ENCODE results near the gene KCNK16. TPM values are rescaled to one million over a fixed set of nuclear protein-coding genes. Genes with fewer than 3 reads are reported as not detected.
A peak's percentile ranks its signal among the peaks of the same experiment; 100 is the strongest.

KCNK16 gene
- polyA plus RNA-seq, 3 donors, result not detected

DNA sequence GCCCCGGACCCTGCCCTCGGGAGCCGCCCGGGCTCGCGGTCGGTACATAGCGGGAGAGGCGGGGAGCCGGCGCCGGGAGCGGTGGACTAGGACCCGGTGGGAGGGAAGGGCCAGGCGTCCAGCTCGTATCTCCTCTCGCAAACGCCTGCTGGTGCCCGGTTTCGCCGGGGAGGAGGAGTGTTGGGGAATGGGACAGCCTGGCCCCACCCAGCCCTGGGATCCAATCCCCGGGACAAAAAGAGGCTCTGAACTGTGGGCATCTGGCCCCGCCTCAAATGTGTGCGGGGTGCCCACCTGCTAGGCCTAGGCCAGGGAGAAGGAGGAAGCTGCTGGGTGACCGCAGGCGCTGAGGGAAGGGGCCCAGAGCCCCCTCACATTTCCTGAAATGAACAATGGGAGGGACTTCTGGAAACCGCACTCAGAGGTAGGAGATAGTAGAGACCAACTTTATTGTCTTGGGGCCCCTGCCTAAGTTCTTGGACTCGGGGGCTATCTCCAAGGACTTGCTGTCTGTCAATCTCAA, 8.2 kb downstream of the KCNK16 start, which contains the start of gene KCNK17:
TSS of gene KCNK17 (minus strand) at position 147 of the 523 bp plus-strand sequence. CDS start at position 48, 99 bp downstream.
- H3K4me2 ChIP-seq (replicated peaks; ENCODE audit: extremely low read depth, low read length, poor library complexity, severe bottlenecking), result peak within 1 kb of the TSS; percentile 56
- H3K9me3 ChIP-seq (replicated peaks in 1 of 2; ENCODE audit: control insufficient read depth in 1 of 2, insufficient read depth in 1 of 2, low read length in 2 of 2), result peaks cover 0 to 19% of the 10 kb centered on the region in 2 donors
- WGBS (ENCODE audit: insufficient coverage), result 0% methylated on average over 22 of the region's 28 CpGs
- peaks cover 0 to 5% of the 10 kb centered on the region in 2 donors for H3K36me3 Mint-ChIP-seq
- H2AFZ ChIP-seq (ENCODE audit: insufficient read depth, low read depth, low read length, poor library complexity, severe bottlenecking), result peak within 1 kb of the TSS; percentile 8
- intact Hi-C loops (cut with micrococcal nuclease), result no loop called here
- no peak within 1 kb of the TSS for H3K9ac ChIP-seq (ENCODE audit: insufficient read depth, low read length, poor library complexity, severe bottlenecking)
- H3K9me3 Mint-ChIP-seq, result peaks cover 0 to 18% (median 3%) of the 10 kb centered on the region in 7 donors
- H3K4me3 ChIP-seq (replicated peaks in 1 of 3; ENCODE audit: low read depth in 2 of 3, low read length in 3 of 3), result peak within 1 kb of the TSS in 1 of 3 experiments; percentile 25
- H3K27me3 ChIP-seq (ENCODE audit: control insufficient read depth in 2 of 2, insufficient read depth in 2 of 2, low read length in 2 of 2), result peaks cover 37 to 53% of the 10 kb centered on the region in 2 donors
- peaks cover 21% of the 10 kb centered on the region for H3K4me1 Mint-ChIP-seq
- H3K27ac ChIP-seq (ENCODE audit: low read depth in 1 of 2, low read length in 2 of 2), result no peak within 1 kb of the TSS
- TF ChIP-seq, protein P1, sequence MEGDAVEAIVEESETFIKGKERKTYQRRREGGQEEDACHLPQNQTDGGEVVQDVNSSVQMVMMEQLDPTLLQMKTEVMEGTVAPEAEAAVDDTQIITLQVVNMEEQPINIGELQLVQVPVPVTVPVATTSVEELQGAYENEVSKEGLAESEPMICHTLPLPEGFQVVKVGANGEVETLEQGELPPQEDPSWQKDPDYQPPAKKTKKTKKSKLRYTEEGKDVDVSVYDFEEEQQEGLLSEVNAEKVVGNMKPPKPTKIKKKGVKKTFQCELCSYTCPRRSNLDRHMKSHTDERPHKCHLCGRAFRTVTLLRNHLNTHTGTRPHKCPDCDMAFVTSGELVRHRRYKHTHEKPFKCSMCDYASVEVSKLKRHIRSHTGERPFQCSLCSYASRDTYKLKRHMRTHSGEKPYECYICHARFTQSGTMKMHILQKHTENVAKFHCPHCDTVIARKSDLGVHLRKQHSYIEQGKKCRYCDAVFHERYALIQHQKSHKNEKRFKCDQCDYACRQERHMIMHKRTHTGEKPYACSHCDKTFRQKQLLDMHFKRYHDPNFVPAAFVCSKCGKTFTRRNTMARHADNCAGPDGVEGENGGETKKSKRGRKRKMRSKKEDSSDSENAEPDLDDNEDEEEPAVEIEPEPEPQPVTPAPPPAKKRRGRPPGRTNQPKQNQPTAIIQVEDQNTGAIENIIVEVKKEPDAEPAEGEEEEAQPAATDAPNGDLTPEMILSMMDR (IDR thresholded peaks at IDR 0.05), result no peak
- H3K4me3 Mint-ChIP-seq, result peak within 1 kb of the TSS in 1 of 2 donors; percentile 83
- no peaks in the 10 kb centered on the region for H3K79me2 ChIP-seq (ENCODE audit: insufficient read depth, low read length)
- H4K20me1 ChIP-seq (ENCODE audit: insufficient read depth, low read length), result no peaks in the 10 kb centered on the region
- no peaks in the 10 kb centered on the region for H3K36me3 ChIP-seq (replicated peaks in 1 of 2; ENCODE audit: control insufficient read depth in 1 of 2, insufficient read depth in 2 of 2, low read length in 2 of 2)
- no peak within 1 kb of the TSS for H3K27ac Mint-ChIP-seq
- H3K4me1 ChIP-seq (ENCODE audit: control insufficient read depth in 1 of 2, insufficient read depth in 2 of 2, low read length in 2 of 2), result peaks cover 23 to 24% of the 10 kb centered on the region in 2 donors
- DNase-seq, result no peak
- peaks cover 57 to 69% (median 66%) of the 10 kb centered on the region in 3 donors for H3K27me3 Mint-ChIP-seq (ENCODE audit: low read depth in 3 of 3)

DNA sequence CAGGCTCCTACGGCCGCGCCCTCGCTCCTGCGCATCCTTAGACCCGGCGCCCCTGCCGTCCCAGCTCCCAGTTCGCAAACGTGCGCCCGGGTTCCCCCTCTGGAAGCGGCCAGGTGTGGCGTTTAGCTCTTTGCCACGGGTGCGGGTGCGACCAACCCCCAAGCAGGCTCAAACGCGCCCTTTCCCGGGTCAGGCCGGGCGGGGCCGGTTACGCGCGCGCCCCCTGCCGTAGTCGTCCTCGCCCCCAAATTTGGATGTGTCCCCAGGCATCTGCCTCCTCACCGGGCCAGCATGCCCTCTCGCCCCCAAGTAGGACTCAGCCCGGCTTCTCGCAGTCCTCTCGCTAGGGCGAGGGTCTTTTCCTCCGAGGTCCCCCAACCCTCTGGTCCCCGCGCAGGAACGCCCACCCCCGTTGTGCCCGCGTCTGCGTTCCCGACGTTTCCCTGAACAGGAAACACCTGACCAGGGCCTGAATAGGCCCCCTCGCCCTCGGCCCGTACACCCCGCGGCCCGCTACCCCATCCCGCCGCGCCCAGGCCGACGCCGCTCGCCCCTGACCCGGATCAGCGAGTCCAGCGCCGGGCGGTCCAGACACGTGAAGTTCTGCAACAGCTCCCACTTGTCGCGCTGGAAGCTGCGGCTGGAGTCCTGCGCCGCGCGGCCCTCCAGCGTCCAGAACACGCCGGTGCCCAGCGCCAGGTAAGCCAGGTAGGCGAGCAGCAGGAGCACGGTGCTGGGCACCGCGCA, 8.8 kb downstream of the KCNK16 start:
- WGBS (ENCODE audit: insufficient coverage), result 1% methylated on average over 80 of the region's 80 CpGs
- no peaks in the 10 kb centered on the region for H4K20me1 ChIP-seq (ENCODE audit: insufficient read depth, low read length)
- H3K4me1 ChIP-seq (ENCODE audit: control insufficient read depth in 1 of 2, insufficient read depth in 2 of 2, low read length in 2 of 2), result peaks cover 23 to 24% of the 10 kb centered on the region in 2 donors
- H3K27me3 ChIP-seq (ENCODE audit: control insufficient read depth in 2 of 2, insufficient read depth in 2 of 2, low read length in 2 of 2), result peaks cover 37 to 53% of the 10 kb centered on the region in 2 donors
- H3K4me3 Mint-ChIP-seq, result peak overlapping the region in 1 of 2 donors; percentile 83
- H3K9me3 ChIP-seq (replicated peaks in 1 of 2; ENCODE audit: control insufficient read depth in 1 of 2, insufficient read depth in 1 of 2, low read length in 2 of 2), result peaks cover 0 to 19% of the 10 kb centered on the region in 2 donors
- no peak overlapping the region for H3K9ac ChIP-seq (ENCODE audit: insufficient read depth, low read length, poor library complexity, severe bottlenecking)
- H3K4me1 Mint-ChIP-seq, result peaks cover 21% of the 10 kb centered on the region
- H3K27me3 Mint-ChIP-seq (ENCODE audit: low read depth in 3 of 3), result peaks cover 55 to 64% (median 59%) of the 10 kb centered on the region in 3 donors
- DNase-seq, result no peak
- H3K9me3 Mint-ChIP-seq, result peaks cover 0 to 18% (median 3%) of the 10 kb centered on the region in 7 donors
- peaks cover 0 to 5% of the 10 kb centered on the region in 2 donors for H3K36me3 Mint-ChIP-seq
- no peak overlapping the region for H3K27ac Mint-ChIP-seq
- H2AFZ ChIP-seq (ENCODE audit: insufficient read depth, low read depth, low read length, poor library complexity, severe bottlenecking), result peak overlapping the region; percentile 8
- no peaks in the 10 kb centered on the region for H3K79me2 ChIP-seq (ENCODE audit: insufficient read depth, low read length)
- H3K36me3 ChIP-seq (replicated peaks in 1 of 2; ENCODE audit: control insufficient read depth in 1 of 2, insufficient read depth in 2 of 2, low read length in 2 of 2), result no peaks in the 10 kb centered on the region
- TF ChIP-seq, protein P1 (IDR thresholded peaks at IDR 0.05), result no peak
- intact Hi-C loops (cut with micrococcal nuclease), result no loop called here
- H3K4me2 ChIP-seq (replicated peaks; ENCODE audit: extremely low read depth, low read length, poor library complexity, severe bottlenecking), result peak overlapping the region; percentile 56
- peak overlapping the region in 1 of 3 experiments; percentile 25 for H3K4me3 ChIP-seq (replicated peaks in 1 of 3; ENCODE audit: low read depth in 2 of 3, low read length in 3 of 3)
- H3K27ac ChIP-seq (ENCODE audit: low read depth in 1 of 2, low read length in 2 of 2), result no peak overlapping the region
